K562 (cell line): ENCODE data around the gene MRRF. TPM values are rescaled to one million over a fixed set of nuclear protein-coding genes. Genes with fewer than 3 reads are reported as not detected.

ENCODE experiments used
- ATAC-seq: fragments of 200-7000 bp; cut with Tn5 transposase; 3 replicates; pipeline ENCODE4 v1.9.1; 2020; ENCODE audit warnings: moderate library complexity
- BruUV-seq: library from RNA; stranded (reverse); fragments of 400-500 nt; replicated peaks from 2 replicates; lab custom pipeline; 2021; lab: Mats Ljungman, UMichigan
- CTCF ChIA-PET: fragments of 300-600 bp; formaldehyde crosslinking; extraction: SDS; loops from one replicate; lab custom pipeline; 2021; ENCODE audit warnings: low intra/inter-chr PET ratio; lab: Yijun Ruan, JAX
- POLR2A ChIA-PET: fragments of 300-600, 350-650 bp; sonication (Branson Sonifier 250); formaldehyde crosslinking; extraction: SDS; loops from one replicate; lab custom pipeline; 2021; ENCODE audit warnings: antibody characterized with exemption, inconsistent platforms; lab: Yijun Ruan, JAX
- DNase-seq, 4 experiments: peaks; one replicate each; pipeline versions ENCODE4 v3.0.0 to v3.0.0-alpha.2; 2011 to 2018; ENCODE audit warnings: low spot score in 3 of 4, mixed read lengths in 3 of 4; ENCODE audit errors: extremely low read depth in 1 of 4
- FAIRE-seq: peaks from 2 replicates; lab custom pipeline; 2011; peaks lifted over from hg19 to GRCh38; lab: Jason Lieb, UNC
- H2AFZ ChIP-seq: 2 replicates; pipeline ENCODE4 v1.6.0; 2011; ENCODE audit warnings: low read depth, low read length, control low read depth, inconsistent platforms
- H3K27ac ChIP-seq: fragments of 200-600 bp; 3 replicates; pipeline ENCODE4 v1.8.0; 2011; ENCODE audit warnings: low read depth, mild to moderate bottlenecking, control low read depth, inconsistent platforms, low read length, moderate library complexity, mixed read lengths; ENCODE audit errors: extremely low read depth
- H3K27me3 ChIP-seq, 2 experiments: fragments of 300-600 bp in 1 of 2; 2 replicates in 1 of 2; 3 replicates in 1 of 2; pipeline versions ENCODE4 v1.6.0 to v1.8.0; 2011; ENCODE audit warnings: inconsistent platforms in 2 of 2, low read length in 2 of 2, mild to moderate bottlenecking in 1 of 2, mixed read lengths in 1 of 2, moderate library complexity in 1 of 2; ENCODE audit not compliant: control insufficient read depth in 2 of 2, insufficient read depth in 2 of 2
- H3K36me3 ChIP-seq: fragments of 300-600 bp; 3 replicates; pipeline ENCODE4 v1.8.0; 2011; ENCODE audit warnings: mild to moderate bottlenecking, low read length, inconsistent platforms; ENCODE audit not compliant: control insufficient read depth, insufficient read depth
- H3K4me1 ChIP-seq, 2 experiments: fragments of 200-600 bp in 1 of 2; replicated peaks in 1 of 2; 2 replicates in 1 of 2; 3 replicates in 1 of 2; pipeline versions ENCODE4 v1.5.1 to v1.8.0; 2011; ENCODE audit warnings: inconsistent platforms in 2 of 2, low read length in 2 of 2, mild to moderate bottlenecking in 1 of 2, mixed read lengths in 1 of 2, moderate library complexity in 1 of 2; ENCODE audit not compliant: control insufficient read depth in 2 of 2, insufficient read depth in 2 of 2
- H3K4me2 ChIP-seq: 2 replicates; pipeline ENCODE4 v1.6.1; 2011; ENCODE audit warnings: low read length, control low read depth, inconsistent platforms, mixed read lengths; ENCODE audit not compliant: insufficient read depth
- H3K4me3 ChIP-seq: fragments of 200-600 bp; sonication (generic), shearing (Covaris generic); 2 replicates; pipeline ENCODE4 v1.5.1; 2016; ENCODE audit warnings: control low read depth, inconsistent platforms
- H3K79me2 ChIP-seq: fragments of 200-600 bp; 3 replicates; pipeline ENCODE4 v1.8.0; 2011; ENCODE audit warnings: low read length, inconsistent platforms; ENCODE audit not compliant: control insufficient read depth, insufficient read depth
- H3K9ac ChIP-seq, 2 experiments: 2 replicates each; pipeline versions ENCODE4 v1.6.0 to v1.6.1; 2011; ENCODE audit warnings: low read depth in 2 of 2, low read length in 2 of 2, control low read depth in 1 of 2, inconsistent platforms in 1 of 2, mild to moderate bottlenecking in 1 of 2, mixed read lengths in 1 of 2; ENCODE audit not compliant: insufficient read depth in 1 of 2
- H3K9me1 ChIP-seq: one replicate; pipeline ENCODE4 v1.6.0; 2011; ENCODE audit warnings: inconsistent platforms, mild to moderate bottlenecking, low read length, moderate library complexity; ENCODE audit not compliant: control insufficient read depth, insufficient read depth
- H3K9me3 ChIP-seq: replicated peaks from 2 replicates; pipeline ENCODE4 v1.5.1; 2011; ENCODE audit warnings: low read depth, low read length, inconsistent platforms; ENCODE audit not compliant: control insufficient read depth, insufficient read depth
- H4K20me1 ChIP-seq: replicated peaks from 2 replicates; pipeline ENCODE4 v1.6.1; 2011; ENCODE audit warnings: low read length, inconsistent platforms, mixed read lengths; ENCODE audit not compliant: control insufficient read depth, insufficient read depth
- FOSL1 ChIP-seq: fragments of 200-800 bp; sonication (Bioruptor generic); conservative IDR thresholded peaks from 2 replicates; pipeline ENCODE4 v1.6.1; 2016; ENCODE audit warnings: missing genetic modification characterization, missing compliant biosample characterization
- JUND ChIP-seq, 2 experiments: IDR thresholded peaks; 2 replicates in 1 of 2; 3 replicates in 1 of 2; pipeline ENCODE4 v1.6.1; 2011; ENCODE audit warnings: borderline replicate concordance in 2 of 2, low read depth in 2 of 2, low read length in 2 of 2, improper control_type of control experiment in 1 of 2, missing biosample characterization in 1 of 2, missing genetic modification characterization in 1 of 2, missing genetic modification reagents in 1 of 2
- ZNF696 ChIP-seq: fragments of 250-450 bp; sonication (Bioruptor Pico); conservative IDR thresholded peaks from 2 replicates; pipeline ENCODE4 v1.4.0; 2020; ENCODE audit warnings: mild to moderate bottlenecking, moderate library complexity
- WGBS: fragments of 100-300 bp; shearing (Covaris generic); methylation state at CpG from one replicate; pipeline ENCODE4 v1.1.6; 2016; ENCODE audit warnings: low coverage, mixed read lengths; ENCODE audit not compliant: insufficient coverage; ENCODE audit errors: missing lambda C conversion rate; 5-methylcytosine and 5-hydroxymethylcytosine counted together
- in situ Hi-C: fragments of 300-500 bp; cut with MboI; formaldehyde crosslinking; loops from 4 replicates; pipeline ENCODE4 v1.15.0; 2018; ENCODE audit warnings: inconsistent platforms, mixed read lengths
- intact Hi-C: fragments of 100-400 bp; cut with micrococcal nuclease; formaldehyde crosslinking; loops from 2 replicates; pipeline ENCODE4 v1.14.2; 2022
- polyA plus RNA-seq, 8 experiments: library from polyadenylated mRNA; depleted of rRNA in 4 of 8; stranded (reverse) in 5 of 8; unstranded in 3 of 8; fragments of >200 nt; fragmentation: Nextera tagmentation in 2 of 8; fragmentation: Illumina TruSeq in 1 of 8; extraction: Ambion mirVana in 2 of 8; extraction: Trizol in 1 of 8; gene quantifications; 2 replicates each; pipeline versions ENCODE4 v1.2.1 to v1.2.3, GENCODE V29; 2011 to 2014; ENCODE audit warnings: inconsistent platforms in 1 of 8, missing spikeins in 1 of 8
- total RNA-seq, 7 experiments: library from RNA; depleted of rRNA in 6 of 7; stranded (reverse); fragments of >200 nt in 6 of 7; fragmentation: Illumina TruSeq in 2 of 7; extraction: Trizol in 2 of 7; gene quantifications; 2 replicates each; pipeline versions ENCODE4 v1.2.1 to v1.2.3, GENCODE V29; 2011 to 2021; ENCODE audit warnings: low replicate concordance in 1 of 7
- TF ChIP-seq, protein P1 (sequence below), 2 experiments: fragments of 450-650 bp in 1 of 2; sonication (generic) in 1 of 2; formaldehyde crosslinking in 1 of 2; IDR thresholded peaks in 1 of 2; conservative IDR thresholded peaks in 1 of 2; 2 replicates each; pipeline versions ENCODE4 v1.6.1 to v1.8.1; 2016 to 2023; ENCODE audit warnings: mild to moderate bottlenecking in 2 of 2, moderate library complexity in 2 of 2, inconsistent platforms in 1 of 2, missing genetic modification reagents in 1 of 2

The MRRF gene
- total and polyA plus RNA-seq, 9 of the 15 experiments (the other 6 are each of a cell fraction or from before 2014, with no cell fraction given), result 55.0 to 105 (median 81.2) TPM

DNA sequence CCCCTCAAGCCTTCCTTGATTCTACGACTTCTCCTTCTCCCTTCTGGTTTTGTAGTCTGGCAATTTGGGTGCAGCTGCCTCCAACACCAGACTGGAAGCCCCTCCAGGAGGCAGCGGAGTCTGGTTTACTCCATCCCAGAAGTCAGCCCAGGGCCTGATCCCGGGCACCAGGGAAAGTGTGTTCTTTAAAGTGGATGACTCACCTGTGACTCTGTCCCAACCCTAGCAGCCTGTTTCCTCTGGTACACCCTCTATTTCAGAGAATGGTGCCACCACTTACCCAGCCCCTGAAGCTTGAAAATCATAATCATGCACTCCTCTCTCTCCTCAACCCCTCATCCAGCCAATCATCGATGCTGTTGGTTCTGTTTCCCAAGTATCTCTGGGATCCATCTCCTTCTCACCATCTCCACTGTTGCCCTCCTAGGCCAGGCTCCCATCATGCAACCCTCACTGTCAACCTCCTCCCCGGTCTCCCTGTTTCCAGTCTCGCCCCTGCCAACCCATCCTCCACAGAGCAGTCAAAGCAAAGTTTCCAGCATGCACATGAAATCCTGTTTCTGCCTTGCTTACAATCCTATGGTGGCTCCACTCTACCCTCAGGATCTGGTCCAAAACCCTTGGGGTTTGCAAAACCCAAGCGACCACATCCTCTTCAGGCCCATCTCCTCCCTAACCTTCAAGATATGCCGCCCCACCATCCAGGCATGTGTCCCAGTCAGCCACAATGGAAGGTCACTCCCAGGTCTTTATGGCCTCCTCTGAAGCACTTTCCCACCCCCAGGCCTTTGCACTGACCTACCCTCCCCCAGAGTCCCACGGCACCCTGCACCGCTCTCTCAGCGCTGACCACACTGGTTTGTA is 46.4 kb upstream of the MRRF start:
- 54% methylated on average over 9 of the region's 11 CpGs for WGBS
- ChIA-PET CTCF (no interaction called here), POLR2A (no interaction called here)
- Histone ChIP-seq H3K27ac (no peak overlapping the region), H4K20me1 (no peaks in the 10 kb centered on the region), H3K4me3 (no peak overlapping the region), H3K4me1 (peaks cover 25 to 39% of the 10 kb centered on the region in 2 experiments), H2AFZ (no peak overlapping the region; the same call in 1 of the 2 replicates), H3K9me1 (no peaks in the 10 kb centered on the region), H3K9me3 (peaks cover 2% of the 10 kb centered on the region; the same call in 1 of the 2 replicates), H3K9ac (no peak overlapping the region), H3K79me2 (peaks cover 3% of the 10 kb centered on the region), H3K36me3 (no peaks in the 10 kb centered on the region), H3K4me2 (no peak overlapping the region), H3K27me3 (no peaks in the 10 kb centered on the region)
- intact Hi-C loops (no loop called here), in situ Hi-C loops (no loop called here)
- ATAC-seq, result no peak
- FAIRE-seq, result no peak
- BruUV-seq, result no TSS peak
- TF ChIP-seq JUND (IDR thresholded peaks at IDR 0.05; ENCODE audit: borderline replicate concordance, low read depth, low read length), result 0 out of 2 replicates have a peak, but pooled peaks have one; percentile 14
- TF ChIP-seq JUND (tag; IDR thresholded peaks at IDR 0.05; ENCODE audit: borderline replicate concordance, low read depth, low read length), result no peak
- TF ChIP-seq FOSL1, result peak; percentile 69
- TF ChIP-seq, protein P1, sequence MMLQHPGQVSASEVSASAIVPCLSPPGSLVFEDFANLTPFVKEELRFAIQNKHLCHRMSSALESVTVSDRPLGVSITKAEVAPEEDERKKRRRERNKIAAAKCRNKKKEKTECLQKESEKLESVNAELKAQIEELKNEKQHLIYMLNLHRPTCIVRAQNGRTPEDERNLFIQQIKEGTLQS (IDR thresholded peaks at IDR 0.05), result peak; percentile 50
- TF ChIP-seq, protein P1 (CRISPR knock-in tag; conservative IDR thresholded peaks at IDR 0.05), result no peak
- TF ChIP-seq ZNF696 (CRISPR knock-in tag), result no peak
- DNase-seq, result no peak
